Medulla oblongata (tissue), 1 donor: ENCODE data around the gene MXI1.
"Not testable (repeated sequence)": the region's sequence is repeated elsewhere in the genome, so short reads cannot be mapped to it uniquely, and the experiment has no call there.

Source experiments
- DNase-seq: peaks from one replicate; pipeline ENCODE4 v3.0.0-alpha.2; 2015; ENCODE audit errors: extremely low spot score

The MXI1 gene

DNA sequence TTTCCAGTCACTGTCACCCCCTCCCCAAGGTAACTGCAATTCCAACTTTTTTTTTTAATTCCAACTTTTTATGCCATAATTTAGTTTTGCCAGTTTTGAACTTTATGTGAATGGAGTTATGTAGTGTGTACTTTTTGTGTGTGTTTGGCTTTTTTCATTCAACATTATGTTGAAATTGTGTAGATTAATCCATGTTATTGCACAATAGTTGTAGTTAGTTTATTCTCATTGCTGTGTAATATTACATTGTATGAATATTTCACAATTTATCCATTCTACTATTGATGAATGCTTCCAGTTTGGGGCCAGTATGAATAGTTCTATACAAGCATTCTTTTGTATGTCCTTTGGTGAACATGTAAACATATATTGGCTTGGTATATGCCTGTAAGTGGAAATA lies 32.5 kb downstream of the MXI1 start:
- no peak for DNase-seq

DNA sequence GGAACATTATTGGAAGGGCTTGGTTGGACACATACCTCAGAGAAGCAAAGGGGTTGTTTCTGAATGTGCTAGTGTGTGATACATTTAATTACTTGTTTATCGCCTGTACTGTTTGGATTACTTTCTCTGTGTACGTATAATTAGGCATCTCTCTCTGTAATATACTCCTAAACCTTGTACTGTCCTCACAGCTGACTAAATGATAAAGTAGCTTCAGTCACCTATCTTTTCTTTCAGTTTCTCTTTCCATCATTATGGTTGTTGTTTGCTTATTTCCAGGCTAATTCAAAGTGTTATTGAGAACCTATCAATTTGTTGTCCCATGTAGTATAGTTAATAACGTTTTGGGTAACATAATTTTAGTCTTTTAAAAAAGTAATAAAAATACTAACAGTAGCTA lies 34.0 kb downstream of the MXI1 start:
- DNase-seq, result no peak

DNA sequence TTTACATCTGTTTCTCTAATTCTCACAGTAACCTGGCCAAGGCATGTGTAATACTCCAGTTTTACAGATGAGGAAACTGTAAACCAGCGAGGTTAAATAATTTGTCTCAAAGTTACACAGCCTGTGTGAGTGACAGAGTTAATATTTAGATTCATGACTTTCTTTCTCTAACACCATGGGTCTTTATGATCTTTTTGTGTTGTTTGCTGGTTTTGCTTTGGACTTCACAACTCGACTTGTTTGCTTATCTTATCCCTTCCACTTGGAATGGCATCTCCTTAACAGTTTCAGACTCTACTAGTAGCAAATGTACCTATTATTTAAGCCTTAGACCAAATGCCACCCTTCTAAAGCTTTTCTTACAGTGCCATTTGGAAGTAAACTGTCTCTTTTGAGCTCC lies 34.4 kb downstream of the MXI1 start:
- no peak for DNase-seq

DNA sequence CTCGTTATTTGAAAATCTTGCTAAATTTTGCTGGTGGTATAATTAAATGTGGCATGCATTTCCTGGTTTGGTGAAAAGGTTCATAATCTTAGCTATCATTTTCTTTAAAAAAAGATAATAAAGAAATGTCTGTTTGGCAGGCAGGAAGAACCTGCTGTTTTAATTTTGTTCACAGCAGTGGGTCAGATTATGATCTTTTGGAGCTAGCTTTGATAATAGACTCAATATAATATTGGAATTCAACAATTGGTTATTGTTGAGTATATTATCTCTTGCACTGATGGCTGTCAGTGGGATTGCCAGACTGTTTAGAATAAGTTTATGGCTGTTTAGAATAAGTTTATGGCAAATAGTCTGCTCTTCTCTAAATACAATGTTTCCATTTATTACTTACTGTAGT lies 35.1 kb downstream of the MXI1 start:
- no peak for DNase-seq

DNA sequence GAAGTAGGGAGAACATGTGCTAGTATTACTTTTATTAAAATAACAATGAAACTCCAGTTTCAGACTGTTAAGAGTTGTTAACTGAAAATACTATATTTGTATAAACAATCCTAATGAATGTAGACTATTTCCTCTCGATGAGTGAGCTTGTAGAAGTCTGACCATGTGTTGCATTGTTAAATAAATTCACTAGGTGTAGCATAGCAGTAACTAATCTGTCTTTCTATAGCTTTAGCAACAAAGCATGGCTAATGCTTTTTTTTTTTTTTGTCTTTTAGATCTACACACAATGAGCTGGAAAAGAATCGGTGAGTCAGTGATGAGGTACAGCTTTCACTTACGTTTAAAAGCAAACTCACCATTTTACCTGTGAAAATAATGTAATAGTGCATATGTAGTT lies 37.1 kb downstream of the MXI1 start:
- DNase-seq, result no peak

DNA sequence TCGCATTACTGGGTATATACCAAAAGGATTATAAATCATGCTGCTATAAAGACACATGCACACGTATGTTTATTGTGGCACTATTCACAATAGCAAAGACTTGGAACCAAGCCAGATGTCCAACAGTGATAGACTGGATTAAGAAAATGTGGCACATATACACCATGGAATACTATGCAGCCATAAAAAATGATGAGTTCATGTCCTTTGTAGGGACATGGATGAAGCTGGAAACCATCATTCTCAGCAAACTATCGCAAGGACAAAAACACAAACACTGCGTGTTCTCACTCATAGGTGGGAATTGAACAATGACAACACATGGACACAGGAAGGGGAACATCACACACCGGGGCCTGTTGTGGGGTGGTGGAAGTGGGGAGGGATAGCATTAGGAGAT lies 40.4 kb downstream of the MXI1 start:
- not testable (repeated sequence) for DNase-seq

DNA sequence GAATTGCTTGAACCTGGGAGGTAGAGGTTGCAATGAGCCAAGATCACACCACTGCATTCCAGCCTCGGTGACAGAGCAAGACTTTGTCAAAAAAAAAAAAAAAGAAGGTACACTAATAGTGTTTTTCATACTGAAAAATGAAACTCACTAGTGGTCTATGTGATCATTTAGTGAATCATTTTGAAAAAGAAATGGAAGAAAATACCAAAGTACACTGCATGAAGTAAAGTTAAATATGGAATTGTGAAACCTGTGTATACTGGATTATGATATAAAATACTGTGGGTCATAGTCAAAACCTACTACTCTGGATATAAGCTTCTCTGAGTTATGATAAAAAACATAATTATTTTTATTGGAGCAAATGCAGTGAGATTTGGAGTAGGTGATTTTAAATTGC lies 42.1 kb downstream of the MXI1 start:
- not testable (repeated sequence) for DNase-seq

DNA sequence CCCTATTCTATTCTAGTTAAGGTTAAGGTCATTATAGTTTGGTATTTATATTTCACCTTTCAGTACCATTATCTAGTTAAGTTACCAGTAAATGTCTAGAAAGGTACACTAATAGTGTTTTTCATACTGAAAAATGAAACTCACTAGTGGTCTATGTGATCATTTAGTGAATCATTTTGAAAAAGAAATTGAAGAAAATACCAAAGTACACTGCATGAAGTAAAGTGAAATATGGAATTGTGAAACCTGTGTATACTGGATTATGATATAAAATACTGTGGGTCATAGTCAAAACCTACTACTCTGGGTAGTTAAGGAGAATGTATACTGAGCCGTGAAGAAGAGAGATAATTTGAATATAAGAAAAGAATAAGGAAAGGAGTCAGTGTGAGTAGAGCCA lies 44.0 kb downstream of the MXI1 start:
- DNase-seq, result not testable (repeated sequence)

DNA sequence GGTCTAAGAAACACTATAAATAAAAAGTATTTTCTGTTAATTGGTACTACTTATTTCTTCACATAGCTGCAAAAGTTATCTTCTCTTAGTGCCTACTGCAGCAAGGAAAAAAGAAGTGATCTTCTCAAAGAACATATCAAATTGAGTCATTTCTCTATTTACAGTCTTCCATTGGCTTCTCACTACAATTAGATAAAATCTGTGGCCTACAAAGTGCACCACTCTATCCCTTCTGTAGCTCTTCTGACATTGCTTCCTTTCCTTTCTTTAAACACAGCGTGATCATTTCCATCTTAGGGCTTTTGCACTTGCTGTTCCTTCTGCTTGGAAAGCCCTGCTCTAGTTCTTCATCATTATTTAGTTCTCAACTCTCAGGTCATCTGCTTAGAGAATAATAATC lies 44.7 kb downstream of the MXI1 start:
- DNase-seq, result no peak

DNA sequence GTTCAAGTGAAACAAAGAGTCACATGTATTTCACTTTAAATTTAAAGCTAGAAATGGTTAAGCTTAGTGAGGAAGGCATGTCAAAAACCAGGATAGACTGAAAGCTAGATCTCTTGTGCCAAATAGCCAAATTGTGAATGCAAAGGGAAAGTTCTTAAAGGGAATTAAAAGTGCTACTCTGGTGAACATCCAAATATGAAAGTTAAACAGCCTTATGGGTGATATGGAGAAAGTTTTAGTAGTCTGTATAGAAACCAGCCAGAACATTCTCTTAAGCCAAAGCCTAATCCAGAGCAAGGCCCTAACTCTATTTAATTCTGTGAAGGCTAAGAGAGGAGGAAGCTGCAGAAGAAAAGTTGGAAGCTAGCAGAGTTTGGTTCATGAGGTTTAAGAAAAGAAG lies 47.1 kb downstream of the MXI1 start:
- DNase-seq, result no peak

DNA sequence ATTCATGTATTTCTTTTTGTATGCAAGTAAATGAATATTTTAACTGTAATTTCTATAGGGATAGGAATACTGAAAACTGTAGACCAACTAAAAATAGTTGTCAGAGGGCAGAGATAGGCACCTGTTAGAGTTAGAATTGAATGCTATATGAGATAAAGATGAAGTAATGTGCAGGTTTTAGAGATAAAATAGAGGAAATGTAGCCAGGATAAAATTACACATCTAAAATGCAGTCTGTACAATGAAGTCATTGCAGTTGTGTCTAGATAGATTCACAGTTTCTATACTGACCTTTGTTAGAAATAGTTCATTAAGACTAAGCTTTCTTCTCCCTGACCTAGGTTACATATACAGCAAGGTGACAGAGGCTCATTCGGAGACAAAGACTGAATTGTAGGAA lies 51.1 kb downstream of the MXI1 start:
- DNase-seq, result no peak

DNA sequence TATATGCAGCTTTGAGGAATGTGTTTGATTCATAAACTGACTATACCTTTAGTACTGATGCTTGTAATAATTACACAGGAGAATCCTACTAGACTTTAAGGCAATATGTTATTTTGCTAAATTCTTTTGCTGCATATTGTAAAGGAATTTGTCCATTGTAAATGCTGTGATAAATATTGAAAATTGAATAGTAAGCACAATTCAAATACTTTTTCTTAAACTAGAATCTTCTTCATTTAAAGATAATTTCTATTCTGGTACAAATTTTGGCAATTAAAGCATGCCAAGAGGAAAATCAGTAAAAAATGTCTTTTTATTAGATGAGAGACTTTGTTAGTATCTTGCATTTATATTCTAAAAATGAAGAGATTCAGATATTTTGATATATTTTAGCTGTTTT lies 51.9 kb downstream of the MXI1 start:
- DNase-seq, result no peak

DNA sequence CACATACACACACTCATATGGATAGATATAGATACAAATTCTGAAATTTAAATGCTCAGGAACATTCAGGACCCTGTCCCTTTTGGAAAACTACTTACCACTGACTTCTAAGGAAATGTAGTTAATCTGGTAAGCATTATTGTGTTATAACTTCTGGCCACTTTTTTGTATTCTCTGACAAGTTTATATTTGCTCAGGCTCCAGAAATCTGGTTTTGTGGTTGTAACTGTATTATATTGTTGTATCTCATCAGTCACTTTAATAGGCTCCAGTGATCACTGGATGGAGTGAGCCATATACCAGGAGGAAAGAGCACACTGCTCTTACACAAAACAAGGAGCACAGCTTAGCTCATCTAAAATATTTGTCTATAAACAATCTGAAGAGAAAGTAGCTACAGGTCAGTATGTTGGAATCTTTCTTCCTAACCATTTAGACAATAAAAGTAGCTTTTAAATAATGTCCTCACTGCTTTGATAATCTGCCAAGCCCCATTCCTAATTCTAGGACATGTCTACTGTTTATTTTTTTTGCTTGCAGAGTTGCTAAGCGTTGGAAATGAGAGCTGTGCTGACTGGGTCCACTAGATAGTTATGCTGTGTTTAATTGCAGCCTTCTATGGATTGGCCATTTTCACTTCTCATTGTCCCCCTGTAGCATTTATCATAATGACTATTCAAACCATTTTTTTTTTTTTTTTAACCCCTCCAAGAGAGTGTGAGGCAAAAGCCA lies 53.5 kb downstream of the MXI1 start:
- DNase-seq, result no peak

DNA sequence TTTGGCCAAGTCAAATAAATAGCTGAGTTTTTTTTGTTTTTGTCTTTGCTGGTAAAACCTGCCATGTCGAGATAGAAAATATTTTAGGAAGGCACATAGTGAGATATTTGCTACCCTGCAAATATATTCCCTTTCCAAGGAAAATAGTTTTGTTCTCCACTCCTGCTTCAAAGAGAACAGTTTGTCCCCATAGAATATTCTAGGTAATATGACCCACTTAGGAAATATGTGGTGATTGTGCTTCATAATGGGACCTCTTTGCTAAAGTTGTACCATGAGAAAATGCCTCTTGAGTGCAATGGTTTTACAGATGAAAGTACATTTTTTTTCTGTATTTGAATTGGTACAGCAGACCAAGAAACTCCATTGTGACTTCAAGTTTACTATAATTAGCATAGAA lies 55.8 kb downstream of the MXI1 start:
- DNase-seq, result no peak

DNA sequence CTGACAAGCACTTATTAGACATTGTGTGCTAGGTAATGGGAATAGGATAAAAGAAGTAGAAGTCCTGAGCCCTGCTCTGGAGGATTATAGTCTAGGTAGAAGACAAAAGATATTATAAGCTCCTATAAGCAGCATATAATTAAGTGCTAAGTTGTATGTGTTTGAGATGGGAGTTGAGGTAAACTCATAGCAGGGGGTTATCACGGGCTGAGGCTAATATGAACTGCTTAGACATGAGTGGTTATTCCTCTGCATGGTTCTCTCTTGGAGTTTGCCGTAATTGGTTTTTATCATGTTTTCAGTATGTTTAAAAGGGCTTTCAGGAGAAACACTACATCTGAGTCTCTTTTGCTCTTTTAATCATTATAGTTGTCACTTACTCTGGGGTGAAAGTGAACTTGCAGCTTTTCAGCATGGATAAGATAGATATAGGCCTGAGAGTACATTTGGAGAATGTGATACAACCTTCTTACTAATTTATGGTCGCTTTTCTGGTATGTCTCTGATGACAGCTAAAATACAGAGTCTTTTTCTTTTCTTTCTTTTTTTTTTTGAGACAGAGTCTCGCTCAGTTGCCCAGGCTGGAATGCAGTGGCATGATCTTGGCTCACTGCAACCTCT lies 58.3 kb downstream of the MXI1 start:
- DNase-seq, result no peak

DNA sequence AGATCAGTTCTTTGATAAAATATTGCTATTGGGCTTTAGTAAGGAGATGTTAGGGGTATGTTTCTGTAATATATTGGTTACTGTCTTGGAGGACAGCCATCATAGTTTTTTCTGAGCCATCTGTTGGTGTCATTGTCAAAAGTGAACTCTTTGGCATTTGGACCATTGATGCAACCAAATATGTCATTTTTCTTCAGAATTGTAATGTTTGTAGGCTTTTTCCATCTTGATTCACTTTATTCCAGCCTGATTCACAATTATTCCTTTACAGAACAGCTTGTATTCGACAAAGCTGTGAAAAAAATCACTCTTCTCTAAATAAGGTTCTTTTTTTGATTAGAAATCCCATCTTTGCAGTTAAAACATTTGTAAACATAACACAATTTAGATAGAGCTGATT lies 59.9 kb downstream of the MXI1 start:
- DNase-seq, result no peak

DNA sequence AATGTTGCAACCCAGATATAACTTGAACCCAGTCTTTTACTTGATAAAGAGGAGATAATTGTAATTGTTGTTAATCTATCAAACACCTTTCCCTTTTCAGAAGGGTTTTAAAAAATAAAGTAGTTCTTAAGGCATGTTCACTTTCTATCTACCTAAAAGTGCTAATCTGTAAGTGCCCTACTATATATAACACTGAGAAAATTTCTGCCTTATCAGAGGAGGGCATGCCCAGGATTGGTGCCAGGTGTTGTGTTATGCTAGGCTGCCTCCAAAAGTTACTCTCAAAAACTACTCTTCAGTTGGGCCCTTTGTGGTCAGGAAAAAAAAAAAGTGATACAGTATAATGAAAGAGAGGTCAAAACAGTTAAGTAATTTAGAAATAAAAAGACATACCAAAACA lies 61.0 kb downstream of the MXI1 start:
- DNase-seq, result peak; percentile 29

DNA sequence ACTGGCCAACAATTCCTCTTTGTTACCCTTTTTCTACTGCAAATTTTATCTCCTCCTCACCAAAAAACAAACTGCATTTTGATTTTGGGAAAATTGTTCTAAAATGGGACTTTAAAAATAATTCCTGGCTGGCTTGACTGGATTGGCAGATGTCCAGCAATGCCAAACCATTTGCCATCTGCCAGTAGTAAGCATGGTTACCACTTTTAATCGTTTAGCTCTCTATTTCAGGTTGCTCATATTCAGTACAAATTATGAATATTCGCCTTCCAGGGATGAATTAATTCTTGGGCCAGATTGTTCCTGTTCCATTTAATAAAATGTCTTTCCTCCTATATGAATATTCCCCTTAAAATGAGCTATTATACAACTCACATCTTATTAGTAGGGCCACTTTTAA lies 61.6 kb downstream of the MXI1 start:
- peak; percentile 51 for DNase-seq

DNA sequence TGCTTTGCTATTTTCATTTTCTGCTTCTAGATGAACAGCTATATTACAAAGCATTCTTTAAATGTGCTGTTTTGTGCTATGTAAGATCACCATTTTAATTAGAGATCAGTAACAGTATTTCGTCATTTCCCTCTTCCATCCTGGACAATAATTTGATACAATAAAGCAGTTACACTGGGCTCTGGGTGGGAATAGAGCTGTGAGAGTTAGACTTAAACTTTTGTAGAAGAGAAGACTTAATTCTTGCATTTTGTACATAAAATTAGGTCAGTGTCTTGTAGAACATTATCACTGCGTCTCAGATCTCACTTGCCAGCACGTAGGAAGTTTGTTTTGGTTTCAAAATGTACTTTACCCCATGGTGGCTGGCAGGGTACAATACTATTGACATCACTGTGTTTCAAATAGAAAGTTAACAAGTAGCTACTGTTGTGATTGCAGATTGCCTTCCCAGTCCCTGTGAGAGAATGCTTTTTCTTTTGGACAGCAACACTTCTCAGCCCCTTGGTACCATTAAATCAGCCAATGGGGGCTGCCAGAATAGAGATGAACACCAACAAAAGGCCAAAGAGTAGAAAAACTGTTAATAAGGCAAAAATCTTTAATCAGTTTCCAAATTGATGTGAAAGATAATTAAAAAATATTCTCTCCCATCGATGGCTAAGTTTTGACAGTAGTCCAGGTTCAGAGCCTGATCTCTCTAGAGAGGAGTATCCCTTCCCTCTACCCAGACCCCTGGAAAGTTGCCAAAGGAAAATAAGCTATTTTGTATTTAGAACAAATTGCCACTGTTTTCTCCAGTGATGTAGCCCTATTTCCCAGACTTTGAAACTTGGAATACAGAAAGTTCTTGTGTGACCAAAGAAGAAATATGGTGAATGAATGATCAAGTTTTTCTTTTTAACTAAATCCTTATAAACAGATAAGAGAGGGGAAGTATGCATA lies 62.2 kb downstream of the MXI1 start:
- peak; percentile 88 for DNase-seq

DNA sequence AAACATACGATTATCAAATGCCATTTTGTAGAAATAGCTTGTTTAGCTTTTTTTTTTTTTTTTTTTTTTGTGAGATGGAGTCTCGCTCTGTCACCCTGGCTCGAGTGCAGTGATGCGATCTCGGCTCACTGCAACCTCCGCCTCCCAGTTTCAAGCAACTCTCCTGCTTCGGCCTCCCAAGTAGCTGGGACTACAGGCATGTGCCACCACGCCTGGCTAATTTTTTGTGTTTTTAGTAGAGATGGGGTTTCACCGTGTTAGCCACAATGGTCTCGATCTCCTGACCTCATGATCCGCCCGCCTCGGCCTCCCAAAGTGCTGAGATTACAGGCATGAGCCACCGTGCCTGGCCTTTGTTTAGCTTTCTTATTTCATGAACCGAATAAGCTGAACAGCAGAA lies 65.6 kb downstream of the MXI1 start:
- DNase-seq, result not testable (repeated sequence)

DNA sequence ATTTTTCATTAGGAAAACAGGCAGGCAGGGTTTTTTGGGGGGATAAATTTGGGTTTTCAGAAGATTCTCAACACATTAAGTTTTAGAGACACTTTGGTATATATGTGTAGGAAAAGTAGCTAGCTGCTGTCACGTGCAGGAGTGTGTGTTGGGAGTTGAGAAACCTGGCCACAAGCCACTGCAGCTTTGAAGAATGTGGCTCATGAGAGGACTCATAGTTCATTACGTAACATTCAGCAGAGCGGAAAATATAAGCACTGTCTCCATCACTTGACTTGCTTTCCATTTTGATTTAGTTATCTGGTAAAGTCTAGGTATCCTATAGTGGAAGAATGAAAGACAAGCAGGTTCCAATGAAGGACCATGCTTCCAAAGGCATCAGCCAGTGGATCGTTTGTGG lies 66.1 kb downstream of the MXI1 start:
- peak; percentile 60 for DNase-seq

DNA sequence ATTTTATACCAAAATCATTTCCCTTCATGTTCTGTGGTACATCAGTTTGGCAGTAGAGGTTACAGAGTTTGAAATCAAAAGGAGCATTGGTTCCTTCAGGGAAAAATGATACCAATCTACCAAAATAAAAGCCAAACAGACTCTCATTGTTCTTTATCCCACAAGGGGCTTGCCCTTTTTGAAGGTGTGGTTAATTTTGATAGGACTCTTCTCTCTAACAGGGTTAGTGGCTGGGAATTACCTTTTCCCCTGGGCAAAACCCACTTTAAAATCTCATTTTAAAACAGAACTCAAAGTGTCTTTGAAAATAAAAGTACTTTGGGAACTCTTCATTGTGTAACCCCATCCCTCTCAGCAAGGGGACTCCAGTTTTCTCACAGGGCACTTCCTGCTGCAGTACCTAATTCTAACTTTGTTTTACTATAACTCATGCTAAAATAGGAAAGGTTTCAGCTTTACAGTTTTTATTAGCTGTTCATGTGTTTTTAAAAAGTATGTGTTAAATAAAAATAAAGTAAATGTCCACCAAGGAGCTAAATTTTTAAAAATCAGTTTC lies 66.7 kb downstream of the MXI1 start:
- peak; percentile 31 for DNase-seq
